Measurements from ENCODE around the gene KRT4. TPM values are rescaled to one million over a fixed set of nuclear protein-coding genes. Genes with fewer than 3 reads are reported as not detected.

Gene KRT4
- total and polyA plus RNA-seq, 2 donors (not counting 3 experiments of a cell fraction or from before 2014, with no cell fraction given) = not detected

GRCh38 chr12:52794479-52795331 is 19.2 kb downstream of the KRT4 start:
- H2AFZ ChIP-seq (ENCODE audit: low read depth, low read length) = no peak overlapping the region
- no peaks in the 10 kb centered on the region for H3K79me2 ChIP-seq (ENCODE audit: control insufficient read depth, insufficient read depth, low read length)
- ChIA-PET POLR2A (no interaction called here), CTCF (interaction anchor here (1.1 kb wide), 1 partner anchor 71 kb away, joined by 3 read pairs; no protein-coding TSS in a partner anchor)
- no peaks in the 10 kb centered on the region for H3K4me1 ChIP-seq (ENCODE audit: control insufficient read depth, extremely low read depth, insufficient read depth, low read length)
- TF ChIP-seq FOS (IDR thresholded peaks at IDR 0.05; ENCODE audit: borderline replicate concordance, insufficient read depth, low read length) (no peak), POLR2AphosphoS5 (IDR thresholded peaks at IDR 0.05; ENCODE audit: insufficient read depth, low read depth, low read length) (no peak)
- H3K36me3 ChIP-seq (ENCODE audit: control insufficient read depth in 2 of 2, extremely low read depth in 1 of 2, insufficient read depth in 2 of 2, low read length in 2 of 2) = no peaks in the 10 kb centered on the region
- no peak for DNase-seq (ENCODE audit: low read depth, low spot score)
- no peak for FAIRE-seq
- H3K9me1 ChIP-seq (replicated peaks; ENCODE audit: control insufficient read depth, extremely low read depth, insufficient read depth, low read length) = no peaks in the 10 kb centered on the region
- H3K9me3 ChIP-seq (replicated peaks; ENCODE audit: control insufficient read depth, insufficient read depth, low read length) = no peaks in the 10 kb centered on the region
- dilution Hi-C loops (cut with MboI; ENCODE audit: extremely low pct_ligation_motif_present, low sequenced_read_pairs) (no loop called here), intact Hi-C loops (cut with micrococcal nuclease) (no loop called here)
- H3K27me3 ChIP-seq (ENCODE audit: control insufficient read depth in 2 of 2, insufficient read depth in 2 of 2, low read length in 2 of 2) = peaks cover 12 to 13% of the 10 kb centered on the region in 2 experiments
- BruUV-seq (replicated peaks) = no TSS peak
- no peaks in the 10 kb centered on the region for H4K20me1 ChIP-seq (replicated peaks; ENCODE audit: control insufficient read depth, extremely low read depth, insufficient read depth, low read length)
- H3K4me3 ChIP-seq (replicated peaks in 1 of 3; ENCODE audit: insufficient read depth in 1 of 3, low read depth in 1 of 3, low read length in 3 of 3) = no peak overlapping the region
- H3K27ac ChIP-seq (ENCODE audit: insufficient read depth, low read depth, low read length) = no peak overlapping the region
- H3K9ac ChIP-seq (replicated peaks; ENCODE audit: extremely low read depth, insufficient read depth, low read length) = no peak overlapping the region
- H3K4me2 ChIP-seq (ENCODE audit: insufficient read depth, low read length) = no peak overlapping the region

GRCh38 chr12:52792185-52793029 is 21.5 kb downstream of the KRT4 start:
- H3K9ac ChIP-seq (replicated peaks; ENCODE audit: extremely low read depth, insufficient read depth, low read length) = no peak overlapping the region
- no peak for FAIRE-seq
- H2AFZ ChIP-seq (ENCODE audit: low read depth, low read length) = no peak overlapping the region
- no peaks in the 10 kb centered on the region for H3K9me3 ChIP-seq (replicated peaks; ENCODE audit: control insufficient read depth, insufficient read depth, low read length)
- H3K36me3 ChIP-seq (ENCODE audit: control insufficient read depth in 2 of 2, extremely low read depth in 1 of 2, insufficient read depth in 2 of 2, low read length in 2 of 2) = no peaks in the 10 kb centered on the region
- H3K79me2 ChIP-seq (ENCODE audit: control insufficient read depth, insufficient read depth, low read length) = no peaks in the 10 kb centered on the region
- CTCF ChIA-PET = no interaction called here
- intact Hi-C loops (cut with micrococcal nuclease) = no loop called here
- POLR2A ChIA-PET = no interaction called here
- no peaks in the 10 kb centered on the region for H4K20me1 ChIP-seq (replicated peaks; ENCODE audit: control insufficient read depth, extremely low read depth, insufficient read depth, low read length)
- dilution Hi-C loops (cut with MboI; ENCODE audit: extremely low pct_ligation_motif_present, low sequenced_read_pairs) = no loop called here
- BruUV-seq (replicated peaks) = no TSS peak
- H3K27ac ChIP-seq (ENCODE audit: insufficient read depth, low read depth, low read length) = no peak overlapping the region
- H3K4me1 ChIP-seq (ENCODE audit: control insufficient read depth, extremely low read depth, insufficient read depth, low read length) = no peaks in the 10 kb centered on the region
- TF ChIP-seq POLR2AphosphoS5 (IDR thresholded peaks at IDR 0.05; ENCODE audit: insufficient read depth, low read depth, low read length) = no peak
- no peak for TF ChIP-seq FOS (IDR thresholded peaks at IDR 0.05; ENCODE audit: borderline replicate concordance, insufficient read depth, low read length)
- no peak for TF ChIP-seq EZH2 (IDR thresholded peaks at IDR 0.05; ENCODE audit: borderline replicate concordance, low read depth, low read length, severe bottlenecking)
- no peak for TF ChIP-seq CTCF (IDR thresholded peaks at IDR 0.05; ENCODE audit: extremely low read depth in 1 of 2, insufficient read depth in 1 of 2, low read depth in 1 of 2, low read length in 2 of 2)
- TF ChIP-seq GATA2 (IDR thresholded peaks at IDR 0.05; ENCODE audit: insufficient read depth, insufficient read length, low read depth, low read length) = no peak
- no peak for TF ChIP-seq MYC (IDR thresholded peaks at IDR 0.05; ENCODE audit: low read depth, low read length)
- TF ChIP-seq MAX (IDR thresholded peaks at IDR 0.05; ENCODE audit: insufficient read depth, insufficient read length) = no peak
- no peak for TF ChIP-seq POLR2A (IDR thresholded peaks at IDR 0.05; ENCODE audit: low read depth, low read length)
- no peak for TF ChIP-seq JUN (IDR thresholded peaks at IDR 0.05; ENCODE audit: borderline replicate concordance, insufficient read depth, insufficient read length, low read depth)
- no peak overlapping the region for H3K4me2 ChIP-seq (ENCODE audit: insufficient read depth, low read length)
- no peak overlapping the region for H3K4me3 ChIP-seq (replicated peaks in 1 of 3; ENCODE audit: insufficient read depth in 1 of 3, low read depth in 1 of 3, low read length in 3 of 3)
- H3K9me1 ChIP-seq (replicated peaks; ENCODE audit: control insufficient read depth, extremely low read depth, insufficient read depth, low read length) = no peaks in the 10 kb centered on the region
- no peak for DNase-seq (ENCODE audit: low read depth, low spot score)
- peaks cover 12 to 17% of the 10 kb centered on the region in 2 experiments for H3K27me3 ChIP-seq (ENCODE audit: control insufficient read depth in 2 of 2, insufficient read depth in 2 of 2, low read length in 2 of 2)
